ENCODE measurements around the gene HOXD4.

DNA sequence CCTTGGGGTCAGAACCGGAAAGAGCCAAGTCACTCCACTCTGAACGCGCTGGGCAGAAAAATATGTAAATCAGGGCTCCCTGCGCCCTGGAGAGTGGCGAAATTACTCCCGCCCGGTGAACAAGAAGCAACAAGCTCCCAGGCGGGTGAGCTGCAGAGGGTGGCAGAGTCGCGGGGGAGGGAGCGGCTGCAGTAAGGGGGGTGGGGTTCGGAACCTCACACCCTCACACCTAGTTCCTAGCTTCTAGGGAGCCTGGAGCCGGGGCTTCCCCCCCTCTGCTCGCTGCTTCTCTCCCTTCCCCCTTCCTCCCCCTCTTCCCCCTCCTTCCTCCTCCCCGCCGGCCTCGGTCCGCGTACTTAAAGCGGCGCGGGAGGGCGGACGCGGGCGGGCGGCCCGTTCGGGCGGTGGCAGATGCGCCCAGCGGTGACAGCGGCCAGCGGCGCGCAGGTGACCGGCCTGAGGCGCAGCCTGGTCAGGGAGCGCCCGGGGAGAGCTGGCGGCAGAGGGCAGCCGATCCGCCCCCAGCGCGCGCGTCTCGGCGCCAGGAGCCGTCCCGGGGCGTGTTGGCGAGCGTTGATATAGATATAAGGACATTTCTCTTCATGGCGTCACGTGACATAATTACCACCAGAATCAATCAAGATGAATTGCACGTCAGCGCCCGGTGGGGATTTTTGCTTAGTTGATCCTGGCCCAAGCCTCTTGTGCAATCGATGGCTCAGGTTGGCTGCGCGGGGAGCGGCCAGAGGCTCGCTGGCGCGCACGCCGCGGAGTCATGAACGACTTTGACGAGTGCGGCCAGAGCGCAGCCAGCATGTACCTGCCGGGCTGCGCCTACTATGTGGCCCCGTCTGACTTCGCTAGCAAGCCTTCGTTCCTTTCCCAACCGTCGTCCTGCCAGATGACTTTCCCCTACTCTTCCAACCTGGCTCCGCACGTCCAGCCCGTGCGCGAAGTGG lies 44.5 kb upstream of the HOXD4 start, which contains the start of gene HOXD11:
- TF ChIP-seq POLR2A (IDR thresholded peaks at IDR 0.05) (no peak), EP300 (IDR thresholded peaks at IDR 0.05) (no peak)
- TF ChIP-seq, protein P1, sequence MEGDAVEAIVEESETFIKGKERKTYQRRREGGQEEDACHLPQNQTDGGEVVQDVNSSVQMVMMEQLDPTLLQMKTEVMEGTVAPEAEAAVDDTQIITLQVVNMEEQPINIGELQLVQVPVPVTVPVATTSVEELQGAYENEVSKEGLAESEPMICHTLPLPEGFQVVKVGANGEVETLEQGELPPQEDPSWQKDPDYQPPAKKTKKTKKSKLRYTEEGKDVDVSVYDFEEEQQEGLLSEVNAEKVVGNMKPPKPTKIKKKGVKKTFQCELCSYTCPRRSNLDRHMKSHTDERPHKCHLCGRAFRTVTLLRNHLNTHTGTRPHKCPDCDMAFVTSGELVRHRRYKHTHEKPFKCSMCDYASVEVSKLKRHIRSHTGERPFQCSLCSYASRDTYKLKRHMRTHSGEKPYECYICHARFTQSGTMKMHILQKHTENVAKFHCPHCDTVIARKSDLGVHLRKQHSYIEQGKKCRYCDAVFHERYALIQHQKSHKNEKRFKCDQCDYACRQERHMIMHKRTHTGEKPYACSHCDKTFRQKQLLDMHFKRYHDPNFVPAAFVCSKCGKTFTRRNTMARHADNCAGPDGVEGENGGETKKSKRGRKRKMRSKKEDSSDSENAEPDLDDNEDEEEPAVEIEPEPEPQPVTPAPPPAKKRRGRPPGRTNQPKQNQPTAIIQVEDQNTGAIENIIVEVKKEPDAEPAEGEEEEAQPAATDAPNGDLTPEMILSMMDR (IDR thresholded peaks at IDR 0.05) = no peak
